SK-N-SH (cell line): ENCODE data around the gene APEH.

ENCODE experiments used
- EP300 ChIP-seq, 2 experiments: IDR thresholded peaks; 2 replicates each; pipeline versions ENCODE4 v1.4.0 to v1.6.1; 2012; ENCODE audit warnings: borderline replicate concordance in 1 of 2, low read depth in 1 of 2, low read length in 1 of 2
- FOSL2 ChIP-seq: IDR thresholded peaks from 2 replicates; pipeline ENCODE4 v1.4.0; 2012; ENCODE audit warnings: low read depth, mild to moderate bottlenecking, moderate library complexity, borderline replicate concordance
- JUND ChIP-seq: IDR thresholded peaks from 2 replicates; pipeline ENCODE4 v1.4.0; 2012
- NFIC ChIP-seq: IDR thresholded peaks from 2 replicates; pipeline ENCODE4 v1.4.0; 2012; ENCODE audit warnings: borderline replicate concordance
- POLR2AphosphoS5 ChIP-seq: IDR thresholded peaks from 2 replicates; pipeline ENCODE4 v1.6.1; 2012; ENCODE audit warnings: low read depth, low read length
- RFX5 ChIP-seq: IDR thresholded peaks from 2 replicates; pipeline ENCODE4 v1.6.1; 2012; ENCODE audit warnings: mild to moderate bottlenecking, improper control_type of control experiment, low read length
- SMC3 ChIP-seq: IDR thresholded peaks from 2 replicates; pipeline ENCODE4 v1.6.1; 2012; ENCODE audit warnings: low read depth, low read length, improper control_type of control experiment
- YY1 ChIP-seq: IDR thresholded peaks from 2 replicates; pipeline ENCODE4 v1.4.0; 2012; ENCODE audit warnings: low read depth, mild to moderate bottlenecking
- TF ChIP-seq, protein P1 (sequence below): fragments of 200-600 bp; sonication (generic); IDR thresholded peaks from 2 replicates; pipeline ENCODE4 v1.6.1; 2017; ENCODE audit warnings: antibody characterized with exemption, mild to moderate bottlenecking, moderate library complexity

- no peak for TF ChIP-seq EP300 (IDR thresholded peaks at IDR 0.05; ENCODE audit: borderline replicate concordance in 1 of 2, low read depth in 1 of 2, low read length in 1 of 2)
- no peak for TF ChIP-seq SMC3
- TF ChIP-seq RFX5 = no peak
- TF ChIP-seq FOSL2 = no peak
- no peak for TF ChIP-seq POLR2AphosphoS5
- no peak for TF ChIP-seq YY1
- no peak for TF ChIP-seq JUND
- TF ChIP-seq, protein P1, sequence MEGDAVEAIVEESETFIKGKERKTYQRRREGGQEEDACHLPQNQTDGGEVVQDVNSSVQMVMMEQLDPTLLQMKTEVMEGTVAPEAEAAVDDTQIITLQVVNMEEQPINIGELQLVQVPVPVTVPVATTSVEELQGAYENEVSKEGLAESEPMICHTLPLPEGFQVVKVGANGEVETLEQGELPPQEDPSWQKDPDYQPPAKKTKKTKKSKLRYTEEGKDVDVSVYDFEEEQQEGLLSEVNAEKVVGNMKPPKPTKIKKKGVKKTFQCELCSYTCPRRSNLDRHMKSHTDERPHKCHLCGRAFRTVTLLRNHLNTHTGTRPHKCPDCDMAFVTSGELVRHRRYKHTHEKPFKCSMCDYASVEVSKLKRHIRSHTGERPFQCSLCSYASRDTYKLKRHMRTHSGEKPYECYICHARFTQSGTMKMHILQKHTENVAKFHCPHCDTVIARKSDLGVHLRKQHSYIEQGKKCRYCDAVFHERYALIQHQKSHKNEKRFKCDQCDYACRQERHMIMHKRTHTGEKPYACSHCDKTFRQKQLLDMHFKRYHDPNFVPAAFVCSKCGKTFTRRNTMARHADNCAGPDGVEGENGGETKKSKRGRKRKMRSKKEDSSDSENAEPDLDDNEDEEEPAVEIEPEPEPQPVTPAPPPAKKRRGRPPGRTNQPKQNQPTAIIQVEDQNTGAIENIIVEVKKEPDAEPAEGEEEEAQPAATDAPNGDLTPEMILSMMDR = no peak
- TF ChIP-seq NFIC = no peak
Measured at GRCh38 chr3:49712166-49712565, 38.0 kb downstream of the APEH start.
